Fibroblast of pulmonary artery (primary cell): ENCODE data around the gene ABCC8.

Experiments used
- DNase-seq: peaks from one replicate; pipeline ENCODE4 v3.0.0-alpha.2; 2010; ENCODE audit warnings: low read depth
- H3K4me3 ChIP-seq: replicated peaks from 2 replicates; pipeline ENCODE4 v1.5.1; 2011; ENCODE audit warnings: low read depth, mild to moderate bottlenecking, control low read depth, low read length, moderate library complexity
- CTCF ChIP-seq: IDR thresholded peaks from 2 replicates; pipeline ENCODE4 v1.5.1; 2011; ENCODE audit warnings: mild to moderate bottlenecking, control low read depth, low read length, inconsistent platforms; ENCODE audit errors: missing control alignments

Gene ABCC8

GRCh38 chr11:17519061-17519885 is 42.6 kb upstream of the ABCC8 start:
- no peak for TF ChIP-seq CTCF
- no peak overlapping the region for H3K4me3 ChIP-seq
- DNase-seq = no peak

GRCh38 chr11:17518366-17518765 is 41.7 kb upstream of the ABCC8 start:
- no peak for DNase-seq
- no peak overlapping the region for H3K4me3 ChIP-seq
- TF ChIP-seq CTCF = no peak

GRCh38 chr11:17517186-17517585 is 40.5 kb upstream of the ABCC8 start:
- no peak overlapping the region for H3K4me3 ChIP-seq
- no peak for DNase-seq
- no peak for TF ChIP-seq CTCF

- no peak for TF ChIP-seq CTCF
- no peak overlapping the region for H3K4me3 ChIP-seq
Observed at GRCh38 chr11:17516551-17517150, 40.0 kb upstream of the ABCC8 start.

GRCh38 chr11:17515443-17516176 is 39.0 kb upstream of the ABCC8 start:
- DNase-seq = no peak
- no peak for TF ChIP-seq CTCF
- H3K4me3 ChIP-seq = no peak overlapping the region

More at GRCh38 chr11:17516551-17517150, 40.0 kb upstream of the ABCC8 start:
- no peak for DNase-seq

GRCh38 chr11:17514476-17514875 is 37.8 kb upstream of the ABCC8 start:
- H3K4me3 ChIP-seq = no peak overlapping the region
- no peak for DNase-seq
- no peak for TF ChIP-seq CTCF
